SK-N-MC (cell line): ENCODE results near the gene PRDM16.

Source experiments
- DNase-seq: peaks from one replicate; pipeline ENCODE4 v3.0.0-alpha.2; 2011; ENCODE audit warnings: low read depth, low spot score
- H3K27ac ChIP-seq: fragments of 200-600 bp; sonication (generic); 2 replicates; pipeline ENCODE4 v1.5.1; 2016; ENCODE audit warnings: mixed run types
- H3K36me3 ChIP-seq: fragments of 200-600 bp; sonication (generic); 2 replicates; pipeline ENCODE4 v1.6.1; 2017; ENCODE audit warnings: antibody characterized with exemption, low read length, mixed read lengths; ENCODE audit not compliant: insufficient read depth
- H3K4me3 ChIP-seq: fragments of 200-600 bp; sonication (generic); 2 replicates; pipeline ENCODE4 v1.5.1; 2016
- H3K9ac ChIP-seq: fragments of 200-600 bp; sonication (generic); 2 replicates; pipeline ENCODE4 v1.8.0; 2017; ENCODE audit warnings: mixed run types, mixed read lengths; ENCODE audit not compliant: insufficient read length
- H3K9me3 ChIP-seq: fragments of 200-600 bp; sonication (generic); 2 replicates; pipeline ENCODE4 v1.6.1; 2017; ENCODE audit warnings: low read depth, mild to moderate bottlenecking, antibody characterized with exemption, low read length, moderate library complexity, mixed read lengths
- EZH2 ChIP-seq: fragments of 200-600 bp; sonication (generic); IDR thresholded peaks from one replicate; pipeline ENCODE4 v1.6.1; 2017; ENCODE audit warnings: antibody characterized with exemption
- FOXP2 ChIP-seq: optimal IDR thresholded peaks from 2 replicates; pipeline ENCODE3; 2011; ENCODE audit warnings: mild to moderate bottlenecking, moderate library complexity; ENCODE audit not compliant: insufficient read depth; ENCODE audit errors: extremely low read length, control extremely low read depth
- POLR2AphosphoS5 ChIP-seq: IDR thresholded peaks from 2 replicates; pipeline ENCODE4 v1.6.1; 2012; ENCODE audit warnings: mild to moderate bottlenecking, low read depth, low read length, borderline replicate concordance

PRDM16 gene

GRCh38 chr1:3183813-3184212, 114.8 kb downstream of the PRDM16 start:
- no peak overlapping the region for H3K9ac ChIP-seq
- H3K9me3 ChIP-seq = no peaks in the 10 kb centered on the region
- TF ChIP-seq POLR2AphosphoS5 (no peak), EZH2 (no peak), FOXP2 (no peak)
- H3K27ac ChIP-seq = no peak overlapping the region
- DNase-seq = no peak
- no peak overlapping the region for H3K4me3 ChIP-seq
- no peaks in the 10 kb centered on the region for H3K36me3 ChIP-seq

- H3K9ac ChIP-seq = no peak overlapping the region
- no peak overlapping the region for H3K4me3 ChIP-seq
- H3K27ac ChIP-seq = no peak overlapping the region
- no peaks in the 10 kb centered on the region for H3K9me3 ChIP-seq
- H3K36me3 ChIP-seq = no peaks in the 10 kb centered on the region
- TF ChIP-seq FOXP2 (no peak), EZH2 (no peak), POLR2AphosphoS5 (no peak)
- no peak for DNase-seq
Observed at GRCh38 chr1:3184666-3185065, 115.7 kb downstream of the PRDM16 start.

- Histone ChIP-seq H3K36me3 (no peaks in the 10 kb centered on the region), H3K9me3 (no peaks in the 10 kb centered on the region), H3K9ac (no peak overlapping the region), H3K27ac (no peak overlapping the region), H3K4me3 (no peak overlapping the region)
- no peak for DNase-seq
- TF ChIP-seq POLR2AphosphoS5 (no peak), FOXP2 (no peak), EZH2 (no peak)
Observed at GRCh38 chr1:3185896-3186525, 117.0 kb downstream of the PRDM16 start.

GRCh38 chr1:3186526-3186921, 117.5 kb downstream of the PRDM16 start:
- no peaks in the 10 kb centered on the region for H3K9me3 ChIP-seq
- no peaks in the 10 kb centered on the region for H3K36me3 ChIP-seq
- H3K27ac ChIP-seq = no peak overlapping the region
- TF ChIP-seq POLR2AphosphoS5 = no peak
- TF ChIP-seq EZH2 = no peak
- no peak for TF ChIP-seq FOXP2
- no peak overlapping the region for H3K9ac ChIP-seq
- H3K4me3 ChIP-seq = no peak overlapping the region
- no peak for DNase-seq

- no peak overlapping the region for H3K9ac ChIP-seq
- no peaks in the 10 kb centered on the region for H3K36me3 ChIP-seq
- TF ChIP-seq FOXP2 (no peak), EZH2 (no peak), POLR2AphosphoS5 (no peak)
- H3K27ac ChIP-seq = no peak overlapping the region
- no peak overlapping the region for H3K4me3 ChIP-seq
- no peaks in the 10 kb centered on the region for H3K9me3 ChIP-seq
- DNase-seq = no peak
Observed at GRCh38 chr1:3187415-3188149, 118.6 kb downstream of the PRDM16 start.

- Histone ChIP-seq H3K9ac (no peak overlapping the region), H3K4me3 (no peak overlapping the region), H3K36me3 (no peaks in the 10 kb centered on the region), H3K9me3 (no peaks in the 10 kb centered on the region), H3K27ac (no peak overlapping the region)
- no peak for DNase-seq
- peak; percentile 87 for TF ChIP-seq EZH2
- no peak for TF ChIP-seq POLR2AphosphoS5
- no peak for TF ChIP-seq FOXP2
Observed at GRCh38 chr1:3188150-3188971, 119.4 kb downstream of the PRDM16 start.

GRCh38 chr1:3190256-3191041, 121.4 kb downstream of the PRDM16 start:
- H3K4me3 ChIP-seq = no peak overlapping the region
- no peaks in the 10 kb centered on the region for H3K9me3 ChIP-seq
- no peak overlapping the region for H3K27ac ChIP-seq
- no peak overlapping the region for H3K9ac ChIP-seq
- no peaks in the 10 kb centered on the region for H3K36me3 ChIP-seq
- TF ChIP-seq EZH2 (no peak), FOXP2 (no peak), POLR2AphosphoS5 (no peak)
- DNase-seq = no peak
